KMS-11 (cell line): ENCODE results near the gene RASSF3.

Experiments
- H2AFZ ChIP-seq: fragments of 200-600 bp; sonication (generic); 2 replicates; pipeline ENCODE4 v1.6.1; 2016; ENCODE audit warnings: antibody characterized with exemption, mixed run types, low read depth
- H3K27ac ChIP-seq: fragments of 200-600 bp; sonication (generic); 2 replicates; pipeline ENCODE4 v1.6.1; 2016; ENCODE audit warnings: mild to moderate bottlenecking, mixed run types
- H3K27me3 ChIP-seq: fragments of 200-600 bp; sonication (generic); 2 replicates; pipeline ENCODE4 v1.6.1; 2017; ENCODE audit warnings: mild to moderate bottlenecking, low read depth, mixed run types, moderate library complexity; ENCODE audit not compliant: insufficient read depth
- H3K36me3 ChIP-seq: fragments of 200-600 bp; sonication (generic); 2 replicates; pipeline ENCODE4 v1.6.1; 2017; ENCODE audit warnings: mild to moderate bottlenecking, mixed run types; ENCODE audit not compliant: insufficient read depth
- H3K4me1 ChIP-seq: fragments of 200-600 bp; sonication (generic); 2 replicates; pipeline ENCODE4 v1.6.1; 2016; ENCODE audit warnings: mild to moderate bottlenecking, low read depth, mixed run types; ENCODE audit not compliant: poor library complexity, severe bottlenecking
- H3K4me2 ChIP-seq: fragments of 200-600 bp; sonication (generic); 2 replicates; pipeline ENCODE4 v1.7.0; 2016; ENCODE audit warnings: mild to moderate bottlenecking, mixed run types
- H3K4me3 ChIP-seq: fragments of 200-600 bp; sonication (generic); IDR thresholded peaks from 2 replicates; pipeline ENCODE4 v1.6.1; 2017; ENCODE audit warnings: low read depth, low read length, mixed read lengths; ENCODE audit not compliant: insufficient read depth
- H3K79me2 ChIP-seq: fragments of 200-600 bp; sonication (generic); 2 replicates; pipeline ENCODE4 v1.6.1; 2016; ENCODE audit warnings: low read depth, mixed run types; ENCODE audit not compliant: insufficient read depth
- H3K9ac ChIP-seq: fragments of 200-600 bp; sonication (generic); 2 replicates; pipeline ENCODE4 v1.6.1; 2016; ENCODE audit warnings: mild to moderate bottlenecking, mixed run types
- H4K20me1 ChIP-seq: fragments of 200-600 bp; sonication (generic); 2 replicates; pipeline ENCODE4 v1.6.1; 2016; ENCODE audit warnings: mild to moderate bottlenecking, mixed run types; ENCODE audit not compliant: insufficient read depth
- CTCF ChIP-seq: fragments of 200-600 bp; sonication (generic); conservative IDR thresholded peaks from 2 replicates; pipeline ENCODE4 v1.6.1; 2017; ENCODE audit warnings: low read depth, mild to moderate bottlenecking, antibody characterized with exemption, low read length, moderate library complexity, mixed read lengths

Gene RASSF3

GRCh38 chr12:64714551-64714968 lies 104.3 kb downstream of the RASSF3 start:
- no peaks in the 10 kb centered on the region for H3K79me2 ChIP-seq
- no peaks in the 10 kb centered on the region for H3K27me3 ChIP-seq
- no peak overlapping the region for H3K9ac ChIP-seq
- no peaks in the 10 kb centered on the region for H4K20me1 ChIP-seq
- no peak overlapping the region for H3K4me2 ChIP-seq
- H3K27ac ChIP-seq = no peak overlapping the region
- H2AFZ ChIP-seq = no peak overlapping the region
- no peaks in the 10 kb centered on the region for H3K4me1 ChIP-seq
- no peaks in the 10 kb centered on the region for H3K36me3 ChIP-seq
- H3K4me3 ChIP-seq = no peak overlapping the region
- no peak for TF ChIP-seq CTCF

- Histone ChIP-seq H3K36me3 (no peaks in the 10 kb centered on the region), H3K4me1 (no peaks in the 10 kb centered on the region), H3K9ac (no peak overlapping the region), H3K27me3 (no peaks in the 10 kb centered on the region), H2AFZ (no peak overlapping the region), H3K27ac (no peak overlapping the region), H3K4me3 (no peak overlapping the region), H3K79me2 (no peaks in the 10 kb centered on the region), H3K4me2 (no peak overlapping the region), H4K20me1 (no peaks in the 10 kb centered on the region)
- TF ChIP-seq CTCF = no peak
Observed at GRCh38 chr12:64716371-64716770, 106.1 kb downstream of the RASSF3 start.

GRCh38 chr12:64716839-64717455 lies 106.7 kb downstream of the RASSF3 start:
- H3K27ac ChIP-seq = no peak overlapping the region
- no peak overlapping the region for H3K4me2 ChIP-seq
- no peak overlapping the region for H2AFZ ChIP-seq
- no peak overlapping the region for H3K4me3 ChIP-seq
- no peaks in the 10 kb centered on the region for H3K36me3 ChIP-seq
- H3K27me3 ChIP-seq = no peaks in the 10 kb centered on the region
- no peak overlapping the region for H3K9ac ChIP-seq
- TF ChIP-seq CTCF = no peak
- no peaks in the 10 kb centered on the region for H3K4me1 ChIP-seq
- no peaks in the 10 kb centered on the region for H4K20me1 ChIP-seq
- no peaks in the 10 kb centered on the region for H3K79me2 ChIP-seq

GRCh38 chr12:64718649-64719048 lies 108.4 kb downstream of the RASSF3 start:
- Histone ChIP-seq H3K36me3 (no peaks in the 10 kb centered on the region; the same call in 1 of the 2 replicates), H3K9ac (no peak overlapping the region), H3K4me1 (no peaks in the 10 kb centered on the region), H3K27me3 (no peaks in the 10 kb centered on the region), H3K27ac (no peak overlapping the region), H3K4me2 (no peak overlapping the region), H3K79me2 (no peaks in the 10 kb centered on the region), H2AFZ (no peak overlapping the region), H3K4me3 (no peak overlapping the region), H4K20me1 (no peaks in the 10 kb centered on the region)
- TF ChIP-seq CTCF = no peak
